Measurements from ENCODE around the gene KCNK1. TPM values are rescaled to one million over a fixed set of nuclear protein-coding genes. Genes with fewer than 3 reads are reported as not detected.

The KCNK1 gene
- total and polyA plus RNA-seq, 12 donors: 2.5 to 29.5 (median 14.1) TPM

- Histone ChIP-seq H3K27ac (no peak overlapping the region), H3K27me3 (no peaks in the 10 kb centered on the region), H3K36me3 (no peaks in the 10 kb centered on the region), H3K4me1 (peaks cover 0 to 7% (median 0%) of the 10 kb centered on the region in 9 donors), H3K4me3 (no peak overlapping the region), H3K9me3 (no peaks in the 10 kb centered on the region)
- no peak for TF ChIP-seq CTCF (IDR thresholded peaks at IDR 0.05)
- 66 to 72% methylated on average over 5 of the region's 5 CpGs for WGBS, 2 donors
- DNase-seq: no peak
- intact Hi-C loops (cut with DNase I): no loop called here
- no peak for ATAC-seq
Observed at GRCh38 chr1:233673947-233674431, 60.1 kb downstream of the KCNK1 start.

- Histone ChIP-seq H3K4me1 (no peaks in the 10 kb centered on the region), H3K27ac (no peak overlapping the region), H3K27me3 (no peaks in the 10 kb centered on the region), H3K4me3 (no peak overlapping the region), H3K36me3 (no peaks in the 10 kb centered on the region), H3K9me3 (no peaks in the 10 kb centered on the region)
- 95 to 98% methylated on average over 2 of the region's 2 CpGs for WGBS, 2 donors
- DNase-seq: no peak
- ATAC-seq: no peak
- intact Hi-C loops (cut with DNase I): no loop called here
- TF ChIP-seq CTCF (IDR thresholded peaks at IDR 0.05): no peak
Observed at GRCh38 chr1:233675446-233675845, 61.5 kb downstream of the KCNK1 start.

- intact Hi-C loops (cut with DNase I): no loop called here
- no peak overlapping the region for H3K4me3 ChIP-seq
- no peak overlapping the region for H3K27ac ChIP-seq
- H3K27me3 ChIP-seq: no peaks in the 10 kb centered on the region
- DNase-seq (no peak), ATAC-seq (no peak)
- H3K9me3 ChIP-seq: no peaks in the 10 kb centered on the region
- 92 to 96% methylated on average over 4 of the region's 4 CpGs for WGBS, 2 donors
- no peak for TF ChIP-seq CTCF (IDR thresholded peaks at IDR 0.05)
- no peaks in the 10 kb centered on the region for H3K36me3 ChIP-seq
- no peaks in the 10 kb centered on the region for H3K4me1 ChIP-seq
Observed at GRCh38 chr1:233675893-233676292, 62.0 kb downstream of the KCNK1 start.

GRCh38 chr1:233677690-233678354 is 63.9 kb downstream of the KCNK1 start:
- 70 to 85% methylated on average over 7 of the region's 7 CpGs for WGBS, 2 donors
- H3K9me3 ChIP-seq: no peaks in the 10 kb centered on the region
- no peaks in the 10 kb centered on the region for H3K4me1 ChIP-seq
- peak overlapping the region in 9 of 10 donors; percentile 6 to 63 (median 43) for H3K27ac ChIP-seq
- intact Hi-C loops (cut with DNase I): no loop called here
- no peak overlapping the region for H3K4me3 ChIP-seq
- no peak for TF ChIP-seq CTCF (IDR thresholded peaks at IDR 0.05)
- no peaks in the 10 kb centered on the region for H3K27me3 ChIP-seq
- ATAC-seq (peak in 6 of 8 donors; percentile 62 to 89 (median 80)), DNase-seq (no peak)
- H3K36me3 ChIP-seq: no peaks in the 10 kb centered on the region
